Activated CD4-positive, alpha-beta T cell treated with anti-CD3 and anti-CD28 coated beads, Interleukin-2, amount 50 U/mL, for 16 hours (primary cell): ENCODE results near the gene FAM98C.
"Not testable (repeated sequence)": the region's sequence is repeated elsewhere in the genome, so short reads cannot be mapped to it uniquely, and the experiment has no call there.

Experiments used
- DNase-seq: peaks from one replicate; pipeline ENCODE4 v3.0.0-alpha.2; 2020

Gene FAM98C

DNA sequence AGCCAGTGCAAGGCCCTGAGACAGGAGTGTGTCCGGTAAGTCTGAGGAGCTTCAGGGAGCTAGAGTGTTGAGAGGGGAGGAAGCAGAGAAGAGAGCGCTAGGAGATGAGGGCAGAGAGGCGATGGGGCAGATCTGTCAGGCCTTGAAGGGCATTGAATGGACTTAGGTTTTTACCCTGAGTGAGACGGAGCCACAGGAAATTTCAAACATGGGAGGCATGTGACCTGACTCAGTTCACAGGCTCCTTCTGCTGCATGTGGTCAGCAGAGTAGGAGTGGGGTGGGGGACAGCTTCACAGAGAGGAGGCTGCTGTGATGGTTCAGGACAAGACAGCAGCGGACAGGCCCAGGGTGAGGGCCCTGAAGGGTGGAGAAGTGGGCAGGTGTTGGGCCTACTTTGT is 2.5 kb upstream of the FAM98C start:
- no peak for DNase-seq

DNA sequence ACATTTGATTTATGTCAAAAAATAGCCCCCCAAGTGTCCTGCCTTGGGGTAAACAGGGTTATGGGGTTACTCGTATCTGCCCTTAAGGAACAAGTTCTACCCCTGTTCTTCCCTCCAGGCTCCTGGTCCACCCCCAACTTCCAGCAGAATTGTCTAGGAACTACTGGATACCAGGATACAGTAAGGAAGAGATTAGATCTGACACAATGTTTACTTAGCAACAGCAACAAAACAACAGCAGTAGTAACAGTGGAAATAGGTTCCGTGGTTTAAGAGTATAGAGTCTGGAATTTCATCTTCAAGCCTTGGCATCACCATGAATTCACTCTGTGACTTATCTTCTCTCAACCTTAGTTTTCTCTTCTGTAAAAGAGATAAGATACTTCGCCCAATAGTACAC is 1.7 kb upstream of the FAM98C start:
- DNase-seq: no peak

DNA sequence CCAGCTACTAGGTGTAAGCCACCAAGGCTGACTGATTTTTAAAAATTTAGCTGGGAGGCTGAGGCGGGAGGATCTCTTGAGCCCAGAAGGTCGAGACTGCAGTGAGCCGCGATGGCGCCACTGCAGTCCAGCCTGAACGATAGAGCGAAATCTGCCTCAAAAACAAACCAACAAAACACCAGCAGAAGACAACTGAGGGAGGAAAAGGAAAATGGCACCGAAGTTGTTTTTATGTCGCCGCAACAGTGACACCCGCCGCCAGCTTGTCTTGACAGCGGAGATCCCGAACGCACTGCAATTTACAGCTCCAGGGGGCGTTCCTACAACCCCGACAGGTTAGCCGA is 298 bp upstream of the FAM98C start:
- DNase-seq: no peak

DNA sequence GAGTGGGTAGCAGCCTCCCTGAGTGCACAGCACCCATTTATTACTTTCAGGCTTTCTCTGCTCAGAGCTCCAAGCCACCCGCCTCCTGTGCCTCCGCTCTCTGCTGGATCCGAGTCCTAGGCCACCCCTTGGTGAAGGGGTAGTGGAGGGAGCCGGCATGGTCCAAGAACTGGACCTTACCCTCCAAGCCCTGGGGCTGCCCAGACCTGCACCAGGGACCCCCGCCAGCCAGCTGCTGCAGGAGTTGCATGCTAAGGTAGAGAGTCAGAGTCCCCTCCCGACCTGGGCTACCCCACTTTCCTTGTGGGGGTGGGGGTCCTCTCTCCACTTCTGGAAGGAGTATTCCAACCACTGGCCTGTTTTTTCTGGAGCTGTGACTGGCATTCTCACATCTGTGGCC is 2.0 kb downstream of the FAM98C start:
- no peak for DNase-seq

DNA sequence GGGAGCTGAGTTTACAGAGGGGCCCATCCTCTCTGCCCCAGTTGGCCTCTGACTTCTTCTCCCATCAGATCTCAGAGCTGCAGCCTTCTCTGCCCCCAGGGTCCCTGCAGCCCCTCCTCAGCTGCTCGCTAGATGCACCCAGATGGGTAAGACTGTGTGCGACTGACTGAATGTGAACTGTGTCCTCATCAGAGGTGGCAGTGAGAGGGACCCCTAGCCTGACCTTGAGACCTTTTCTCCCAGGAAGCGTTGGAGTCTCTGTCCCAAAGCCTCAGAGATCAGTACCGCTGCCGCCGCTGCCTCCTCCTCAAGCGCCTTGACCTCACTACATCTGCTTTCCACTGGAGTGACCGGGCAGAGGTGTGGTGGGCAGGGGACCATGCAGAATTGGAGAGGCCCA is 2.4 kb downstream of the FAM98C start:
- DNase-seq: no peak

DNA sequence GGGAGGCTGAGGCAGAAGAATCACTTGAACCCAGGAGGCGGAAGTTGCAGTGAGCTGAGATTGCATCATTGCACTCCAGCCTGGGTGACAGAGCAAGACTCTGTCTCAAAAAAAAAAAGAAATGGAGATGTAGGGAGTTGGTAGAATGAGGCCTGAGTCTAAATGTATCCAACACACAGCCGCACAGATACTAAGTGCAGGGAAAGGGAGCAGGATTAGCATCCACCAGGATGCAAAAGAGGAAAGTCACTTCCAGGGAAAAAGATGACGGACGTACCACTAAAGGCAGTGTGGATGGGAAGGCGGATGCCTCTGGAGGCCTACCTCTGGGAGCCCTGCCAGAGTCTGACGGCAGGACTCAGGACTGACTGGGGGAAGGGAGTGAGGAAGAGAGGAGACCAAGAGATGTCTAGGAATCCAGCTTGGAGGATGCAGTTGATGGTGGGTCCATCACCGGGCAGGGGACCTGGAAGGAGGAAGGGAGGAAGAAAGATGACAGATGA is 6.8 kb downstream of the FAM98C start:
- DNase-seq: no peak

DNA sequence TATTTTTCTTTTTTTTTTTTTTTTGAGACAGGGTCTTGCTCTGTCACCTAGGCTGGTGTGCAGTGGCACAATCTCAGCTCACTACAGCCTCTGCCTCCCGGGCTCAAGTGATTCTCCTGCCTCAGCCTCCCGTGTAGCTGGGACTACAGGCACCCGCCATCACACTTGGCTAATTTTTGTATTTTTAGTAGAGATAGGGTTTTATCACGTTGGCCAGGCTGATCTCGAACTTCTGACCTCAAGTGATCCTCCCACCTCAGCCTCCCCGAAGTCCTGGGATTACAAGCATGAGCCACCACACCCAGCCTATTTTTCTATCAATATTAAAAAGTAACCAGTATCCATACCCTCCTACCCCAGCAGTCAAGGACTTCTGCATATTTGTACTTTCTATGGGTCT is 7.5 kb downstream of the FAM98C start:
- DNase-seq: not testable (repeated sequence)

DNA sequence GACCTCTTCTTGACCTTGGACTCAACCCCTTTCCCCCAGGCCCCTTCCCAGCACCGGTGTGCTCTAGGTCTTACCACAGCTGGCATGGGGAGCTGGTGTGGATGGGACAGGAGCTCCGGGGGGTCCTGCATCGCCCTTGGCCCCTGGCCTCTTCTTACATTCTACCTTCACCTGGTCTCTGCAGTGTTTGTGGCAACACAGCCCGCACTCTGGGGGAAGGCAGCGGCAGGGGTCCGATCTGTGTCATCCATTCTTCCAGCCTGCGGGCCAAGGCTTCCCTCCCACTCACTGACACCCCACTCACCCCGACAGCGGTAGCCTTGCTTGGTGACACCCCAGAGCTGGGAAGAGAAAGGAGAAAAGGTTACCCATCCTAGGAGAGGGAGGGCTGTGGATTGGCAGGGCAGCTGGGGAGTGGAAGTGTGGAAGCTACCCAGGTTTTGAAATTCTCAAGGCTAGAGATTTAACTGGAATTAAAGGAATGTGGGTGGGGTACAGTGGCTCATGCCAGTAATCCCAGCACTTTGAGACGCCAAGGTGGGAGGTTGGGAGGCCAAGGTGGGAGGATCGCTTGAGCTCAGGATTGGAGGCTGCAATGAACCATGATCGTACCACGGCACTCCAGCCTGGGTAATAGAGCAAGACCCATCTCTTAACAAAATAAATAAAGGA is 8.3 kb downstream of the FAM98C start:
- no peak for DNase-seq

DNA sequence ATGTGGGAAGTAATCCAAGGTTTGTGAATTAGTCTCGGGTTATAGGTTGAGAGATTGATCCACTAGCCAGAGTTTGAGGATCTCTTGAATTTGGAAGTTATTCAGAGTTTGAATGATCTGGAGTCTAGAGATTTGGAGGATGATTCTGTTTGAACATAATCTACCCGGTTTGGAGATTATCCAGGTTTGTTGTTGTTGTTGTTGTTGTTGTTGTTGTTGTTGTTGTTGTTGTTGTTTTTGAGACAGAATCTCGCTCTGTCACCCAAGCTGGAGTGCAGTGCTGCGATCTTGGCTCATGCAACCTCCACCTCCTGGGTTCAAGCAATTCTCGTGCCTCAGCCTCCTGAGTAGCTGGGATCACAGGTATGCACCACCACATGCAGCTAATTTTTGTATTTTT is 9.0 kb downstream of the FAM98C start:
- DNase-seq: not testable (repeated sequence)

DNA sequence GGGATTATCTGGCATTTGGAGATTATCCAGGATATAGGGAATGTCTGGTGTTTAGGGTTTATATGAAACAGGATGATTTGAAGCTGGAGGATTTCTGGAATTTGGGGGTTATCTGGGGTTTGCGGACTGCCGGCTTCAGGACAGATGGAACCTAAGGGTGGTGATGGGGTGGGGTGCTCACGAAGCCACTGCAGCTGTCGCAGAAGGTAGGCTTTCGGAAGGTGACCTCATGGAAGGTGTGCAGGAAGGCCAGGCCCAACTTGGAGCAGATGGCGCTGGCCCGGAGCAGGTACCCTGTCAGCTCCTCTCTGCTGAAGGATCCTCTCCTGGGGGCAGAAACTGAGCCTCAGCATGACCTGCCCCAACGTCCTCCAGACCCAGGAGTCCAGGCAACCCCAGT is 9.6 kb downstream of the FAM98C start:
- DNase-seq: no peak

DNA sequence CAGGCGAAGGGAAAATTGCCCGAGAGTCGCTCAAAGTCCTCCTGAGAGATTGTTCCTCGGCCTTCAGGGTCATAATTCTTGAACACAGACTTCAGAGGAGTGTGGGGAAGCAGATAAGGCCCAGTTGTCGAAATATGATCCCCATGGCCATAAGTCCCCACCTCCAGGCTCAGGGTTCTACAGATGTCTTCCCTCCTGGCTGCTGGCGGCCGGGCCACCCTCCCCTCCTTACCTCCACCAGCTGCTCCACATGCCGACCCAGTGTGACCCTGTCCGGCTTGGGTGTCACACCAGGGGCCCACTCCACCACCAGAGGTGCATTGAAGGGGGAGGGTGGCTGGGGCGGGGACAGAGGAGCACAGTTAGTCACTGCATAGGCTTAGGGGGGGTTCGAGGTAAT is 10.1 kb downstream of the FAM98C start:
- no peak for DNase-seq

DNA sequence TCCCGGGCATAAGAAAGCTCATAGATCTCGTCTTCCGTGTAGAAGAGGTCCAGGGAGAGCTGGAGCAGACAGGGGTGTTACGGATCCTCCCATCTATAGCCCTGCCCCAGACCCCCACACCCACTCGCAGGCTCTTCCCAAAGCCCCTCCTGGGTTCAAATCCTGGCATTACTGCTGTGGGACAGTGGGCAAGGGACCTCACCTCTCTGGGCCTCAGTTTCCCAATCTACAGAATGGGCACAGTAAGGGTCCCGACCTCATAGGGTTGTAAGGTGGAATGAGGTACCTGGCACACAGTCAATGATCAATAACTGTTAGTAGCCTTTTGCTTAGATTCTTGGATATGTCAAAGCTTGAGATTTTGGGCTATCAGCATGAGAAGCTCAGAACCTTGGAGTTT is 10.5 kb downstream of the FAM98C start:
- no peak for DNase-seq

DNA sequence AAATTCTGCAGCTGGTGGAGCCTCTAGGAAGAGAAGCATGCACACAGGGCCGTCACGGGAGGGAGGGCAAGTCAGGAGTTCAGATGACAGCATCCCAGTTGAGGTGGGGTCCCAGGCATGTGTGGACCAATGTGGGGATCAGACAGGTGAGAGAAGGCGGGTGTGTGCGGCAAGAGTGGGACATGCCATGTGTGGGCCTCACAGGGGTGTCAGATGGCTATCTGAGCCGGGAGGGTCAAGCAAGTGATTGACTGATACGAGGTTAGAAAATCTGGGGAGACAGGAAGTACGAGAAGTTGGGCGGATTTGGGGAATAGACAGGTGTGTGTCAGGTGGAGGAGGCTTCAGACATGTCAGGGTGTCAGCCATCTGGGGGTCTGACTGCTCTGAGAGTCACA is 14.3 kb downstream of the FAM98C start:
- no peak for DNase-seq

DNA sequence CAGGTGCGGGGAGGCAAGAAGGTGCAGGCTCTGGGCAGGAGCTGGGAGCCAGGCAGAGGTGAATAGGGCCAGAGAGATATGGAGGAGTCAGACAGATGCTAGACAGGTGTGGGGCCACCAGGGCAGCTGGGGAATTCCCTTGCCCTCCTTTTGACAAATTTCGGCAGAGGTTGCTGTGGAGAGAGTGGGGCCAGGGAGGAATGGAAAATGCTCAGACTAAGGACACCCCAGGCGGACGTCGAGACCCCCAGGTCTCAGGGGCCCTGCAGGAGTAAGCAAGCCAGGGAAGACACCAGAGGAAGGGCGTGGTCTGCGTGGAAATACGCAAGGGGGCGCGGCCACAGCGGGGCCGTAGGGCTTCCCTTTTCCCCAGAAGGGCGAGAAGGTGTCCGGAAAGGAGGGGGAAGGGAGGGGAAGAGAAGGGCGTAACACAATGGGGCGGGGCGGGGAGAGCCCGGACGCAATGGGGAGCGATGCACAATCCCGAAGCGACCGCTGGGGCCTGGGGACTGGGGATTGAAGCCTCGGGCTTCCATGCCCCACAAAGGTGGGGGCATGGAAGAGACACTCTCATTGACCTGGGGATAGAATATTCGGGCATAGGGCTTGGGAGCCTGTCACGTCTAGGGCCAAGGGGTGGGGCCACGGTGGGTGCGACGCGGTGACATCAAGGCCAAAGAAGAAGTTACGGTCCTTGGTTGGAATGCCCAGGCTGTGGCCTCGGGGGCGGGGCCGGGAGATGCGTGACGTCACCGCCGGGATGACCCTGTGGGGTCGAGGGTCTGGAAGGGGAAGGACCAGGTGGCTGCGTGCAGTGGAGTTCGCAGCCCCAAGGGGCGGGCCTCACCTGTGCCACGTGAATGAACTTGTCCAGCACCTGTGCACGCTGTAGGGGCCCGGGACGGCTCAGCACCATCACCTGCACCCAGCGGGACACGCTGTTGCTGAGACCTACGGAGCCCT is 14.9 kb downstream of the FAM98C start:
- peak; percentile 80 for DNase-seq

DNA sequence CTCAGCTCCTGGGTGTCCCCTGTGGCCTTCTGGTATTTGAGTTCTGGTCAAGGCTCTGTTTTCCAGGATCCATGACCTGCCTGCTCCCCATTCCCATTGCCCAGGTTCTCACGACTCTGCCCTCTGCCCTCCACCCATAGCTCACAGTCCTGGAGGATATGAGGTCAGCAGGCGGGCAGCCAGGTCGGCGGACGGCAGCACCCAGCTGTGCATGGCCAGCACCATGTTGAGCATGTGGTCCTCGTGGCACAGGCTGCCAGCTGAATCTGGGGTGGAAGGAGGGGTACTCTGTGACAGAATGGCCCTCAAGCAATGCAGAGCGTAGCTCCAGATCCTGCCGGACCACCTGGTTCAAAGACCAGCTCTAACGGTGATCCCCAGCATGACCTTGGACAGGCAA is 18.0 kb downstream of the FAM98C start:
- DNase-seq: no peak

DNA sequence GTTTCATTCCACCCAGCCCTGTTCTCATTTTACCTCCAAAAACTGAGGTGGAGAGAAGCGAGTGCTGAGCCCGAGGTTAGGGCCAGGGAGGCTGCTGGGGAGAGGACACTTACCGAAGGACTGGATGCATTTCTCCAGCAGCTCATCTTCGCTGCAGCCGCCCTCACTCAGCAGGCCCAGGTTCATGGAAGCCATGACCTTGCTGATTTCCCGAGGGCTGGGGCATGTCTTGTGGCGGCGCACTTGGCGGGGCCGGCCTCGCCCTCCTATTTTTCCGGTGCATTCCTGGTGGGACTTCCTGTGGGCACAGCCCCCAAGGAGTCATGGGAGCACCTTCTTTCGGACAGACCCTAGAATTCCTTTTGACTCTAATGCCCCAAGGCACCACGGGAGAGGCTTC is 19.0 kb downstream of the FAM98C start:
- no peak for DNase-seq

DNA sequence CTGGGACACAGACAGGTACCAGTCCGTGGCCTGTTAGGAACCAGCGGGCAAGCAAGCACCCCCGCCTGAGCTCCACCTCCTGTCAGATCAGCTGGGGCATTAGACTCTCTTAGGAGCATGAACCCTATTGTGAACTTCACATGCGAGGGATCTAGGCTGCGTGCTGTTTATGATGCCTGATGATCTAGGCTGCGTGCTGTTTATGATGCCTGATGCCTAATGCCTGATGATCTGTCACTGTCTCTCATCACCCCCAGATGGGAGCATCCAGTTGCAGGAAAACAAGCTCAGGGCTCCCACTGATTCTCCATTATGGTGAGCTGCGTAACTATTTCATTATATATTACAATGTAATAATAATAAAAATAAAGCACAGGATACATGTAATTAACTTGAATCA is 19.5 kb downstream of the FAM98C start:
- no peak for DNase-seq

DNA sequence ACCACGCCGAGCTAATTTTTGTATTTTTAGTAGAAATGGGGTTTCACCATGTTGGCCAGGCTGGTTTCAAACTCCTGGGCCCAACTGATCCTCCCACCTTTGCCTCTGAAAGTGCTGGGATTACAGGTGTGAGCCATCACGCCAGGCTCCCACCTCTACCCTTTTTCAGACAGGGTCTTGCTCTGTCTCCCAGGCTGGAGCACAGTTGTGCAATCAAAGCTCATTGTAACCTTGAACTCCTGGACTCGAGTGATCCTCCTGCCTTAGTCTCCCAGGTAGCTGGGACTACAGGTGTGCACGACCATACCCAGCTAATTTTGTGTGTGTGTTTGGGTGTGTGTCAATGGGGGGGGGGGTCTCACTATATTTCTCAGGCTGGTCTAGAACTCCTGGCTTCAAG is 21.4 kb downstream of the FAM98C start:
- no peak for DNase-seq

DNA sequence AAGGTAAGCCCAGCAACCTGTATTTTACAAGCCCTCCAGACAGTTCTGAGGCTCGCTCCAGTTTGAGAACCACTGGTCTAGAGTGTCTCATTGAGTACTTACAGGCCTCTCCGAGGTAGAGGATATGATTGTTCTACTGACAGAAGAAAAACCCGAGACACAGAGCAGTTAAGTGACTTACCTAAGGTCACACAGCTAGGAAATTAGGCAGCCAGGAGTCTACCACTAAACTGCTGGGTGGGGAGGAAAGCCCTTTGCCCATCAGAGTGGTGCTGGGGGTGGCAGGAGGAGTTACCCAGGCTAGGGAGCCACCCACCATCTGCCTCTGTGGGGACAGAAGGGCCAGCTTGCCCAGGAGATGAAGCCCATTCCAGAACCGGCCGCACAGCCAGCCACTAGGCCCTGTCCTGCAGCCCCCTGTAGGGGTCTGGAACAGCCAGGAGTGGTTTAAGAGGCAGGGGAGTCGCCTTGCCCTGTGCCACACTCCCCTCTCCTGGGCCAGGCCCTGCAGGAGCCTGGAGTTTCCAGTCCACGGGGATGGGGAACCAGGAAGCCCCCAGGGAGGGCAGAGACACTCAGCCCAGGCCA is 22.4 kb downstream of the FAM98C start:
- DNase-seq: no peak

DNA sequence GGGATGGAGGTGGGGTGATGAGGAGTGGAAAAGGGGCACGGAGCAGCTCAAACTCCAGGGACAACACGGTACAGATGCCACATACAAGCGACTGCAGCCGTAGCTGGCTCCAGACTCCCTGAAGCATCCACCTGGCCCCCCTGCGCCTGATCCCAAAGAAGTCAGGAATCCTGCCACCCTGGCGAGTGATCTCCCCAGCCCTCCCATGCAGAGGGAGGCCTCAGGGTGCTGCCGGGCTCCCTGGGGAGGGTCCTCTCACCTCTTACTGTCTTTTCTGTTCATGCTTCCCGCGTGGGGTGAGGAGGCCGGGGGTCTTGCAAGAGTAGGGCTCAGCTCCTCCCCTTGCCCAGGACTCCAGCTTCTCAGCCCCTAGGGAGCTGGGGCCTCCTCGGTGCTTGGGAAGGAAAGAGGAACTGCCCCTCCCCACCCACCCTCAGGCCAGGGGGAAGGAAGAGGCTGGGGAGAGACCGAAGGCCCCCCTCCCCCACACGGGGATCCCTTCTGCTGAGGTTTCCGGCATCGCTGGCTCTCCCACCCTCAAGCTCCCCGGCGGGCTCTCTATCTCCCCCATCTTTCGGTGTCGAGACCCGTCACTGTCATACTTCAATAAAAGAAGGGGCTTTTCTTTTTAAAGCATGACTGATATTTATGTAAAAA is 23.0 kb downstream of the FAM98C start, which contains the start of gene RASGRP4:
RASGRP4 (minus strand) TSS at position 410 of the 657 bp plus-strand sequence; CDS start at position 282, 128 bp downstream.
- DNase-seq: peak; percentile 69

DNA sequence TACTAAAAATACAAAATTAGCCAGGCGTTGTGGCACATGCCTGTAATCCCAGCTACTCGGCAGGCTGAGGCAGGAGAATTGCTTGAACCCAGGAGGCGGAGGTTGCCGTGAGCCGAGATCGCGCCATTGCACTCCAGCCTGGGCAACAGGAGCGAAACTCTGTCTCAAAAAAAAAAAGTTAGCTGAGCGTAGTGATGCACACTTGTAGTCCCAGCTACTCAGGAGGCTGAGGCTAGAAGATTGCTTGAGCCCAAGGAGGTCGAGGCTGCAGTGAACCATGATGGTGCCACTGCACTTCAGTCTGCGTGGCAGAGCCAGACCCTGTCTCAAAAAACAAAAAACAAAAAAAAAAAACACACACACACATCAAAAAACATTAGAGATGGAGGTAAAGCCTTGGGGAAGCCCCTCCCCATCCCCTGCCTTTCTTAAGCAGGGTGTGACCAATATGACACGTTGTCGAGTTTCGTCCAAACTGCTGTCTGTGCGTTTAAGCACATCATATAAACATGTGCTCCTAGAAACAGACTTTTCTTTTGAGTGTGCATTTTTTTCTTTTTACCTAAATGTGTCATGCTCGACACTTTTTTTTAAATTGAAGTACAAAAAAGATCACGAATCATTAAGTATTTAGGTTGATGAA is 24.3 kb downstream of the FAM98C start:
- peak; percentile 91 for DNase-seq

DNA sequence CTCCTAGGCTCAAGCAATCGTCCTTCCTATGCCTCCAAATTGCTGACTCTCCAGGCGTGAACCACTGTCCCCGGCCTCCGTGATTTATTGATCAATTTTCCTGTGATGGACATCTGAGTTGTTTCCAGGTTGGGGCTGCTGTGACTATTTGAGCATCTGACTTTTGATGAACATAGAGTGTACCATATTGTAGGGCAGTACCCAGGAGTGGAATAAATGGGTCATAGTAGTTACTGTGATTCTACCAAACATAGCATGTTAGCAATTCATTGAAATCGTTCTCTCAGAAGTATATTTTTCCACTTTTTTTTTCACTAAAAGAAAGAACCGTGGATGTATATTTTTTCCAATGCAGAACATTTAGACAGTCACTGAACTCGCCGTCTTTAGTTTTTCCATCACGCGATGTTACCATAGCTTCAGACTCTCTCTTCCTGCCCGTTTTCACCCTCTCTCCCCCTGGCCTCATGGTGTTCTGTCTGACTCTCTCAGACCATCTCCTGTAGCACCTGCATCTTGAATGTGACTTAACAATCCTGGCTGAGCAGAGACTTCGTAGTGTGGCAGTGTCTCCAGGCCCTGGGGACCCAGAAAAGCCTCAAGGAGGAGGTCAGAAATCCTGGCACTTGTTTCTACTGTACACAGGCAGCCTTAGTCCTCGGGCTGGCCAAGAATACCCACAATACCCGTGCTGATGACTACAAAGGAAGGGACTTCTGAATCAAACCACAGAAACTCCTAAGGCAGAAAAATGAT is 26.3 kb downstream of the FAM98C start:
- DNase-seq: peak; percentile 66
